Endothelial cell of umbilical vein (primary cell): ENCODE results near the gene RBM20. TPM values are rescaled to one million over a fixed set of nuclear protein-coding genes. Genes with fewer than 3 reads are reported as not detected.

Experiments used
- BruUV-seq: library from RNA; stranded (reverse); fragments of 400-500 nt; replicated peaks from 2 replicates; lab custom pipeline; 2021; lab: Mats Ljungman, UMichigan
- CTCF ChIA-PET: fragments of 300-600, 350-600 bp; sonication (Branson Sonifier 250); formaldehyde crosslinking; loops from one replicate; lab custom pipeline; 2021; ENCODE audit warnings: antibody characterized with exemption, inconsistent platforms; lab: Charles Lee
- POLR2A ChIA-PET: fragments of 300-600, 350-600 bp; sonication (Branson Sonifier 250); formaldehyde crosslinking; loops from one replicate; lab custom pipeline; 2021; ENCODE audit warnings: antibody characterized with exemption, inconsistent platforms; lab: Charles Lee
- DNase-seq: peaks from one replicate; pipeline ENCODE4 v3.0.0-alpha.2; 2011; ENCODE audit warnings: low read depth, low spot score
- FAIRE-seq: peaks from 2 replicates; lab custom pipeline; 2011; peaks lifted over from hg19 to GRCh38; lab: Jason Lieb, UNC
- H2AFZ ChIP-seq: 2 replicates; pipeline ENCODE4 v1.6.0; 2012; ENCODE audit warnings: low read depth, low read length, control low read depth, inconsistent platforms
- H3K27ac ChIP-seq: 2 replicates; pipeline ENCODE4 v1.5.1; 2011; ENCODE audit warnings: low read depth, mild to moderate bottlenecking, control low read depth, low read length, moderate library complexity; ENCODE audit not compliant: insufficient read depth
- H3K27me3 ChIP-seq, 2 experiments: 2 replicates each; pipeline versions ENCODE4 v1.6.0 to v1.6.1; 2011; ENCODE audit warnings: low read length in 2 of 2, mixed read lengths in 1 of 2; ENCODE audit not compliant: control insufficient read depth in 2 of 2, insufficient read depth in 2 of 2
- H3K36me3 ChIP-seq, 2 experiments: 2 replicates in 1 of 2; 3 replicates in 1 of 2; pipeline ENCODE4 v1.5.1; 2011; ENCODE audit warnings: low read length in 2 of 2, mild to moderate bottlenecking in 1 of 2, moderate library complexity in 1 of 2; ENCODE audit not compliant: control insufficient read depth in 2 of 2, insufficient read depth in 2 of 2; ENCODE audit errors: extremely low read depth in 1 of 2
- H3K4me1 ChIP-seq: 3 replicates; pipeline ENCODE4 v1.5.1; 2011; ENCODE audit warnings: mild to moderate bottlenecking, low read length; ENCODE audit not compliant: control insufficient read depth, insufficient read depth; ENCODE audit errors: extremely low read depth
- H3K4me2 ChIP-seq: 2 replicates; pipeline ENCODE4 v1.6.1; 2011; ENCODE audit warnings: low read length, control low read depth, mixed read lengths; ENCODE audit not compliant: insufficient read depth
- H3K4me3 ChIP-seq, 3 experiments: fragments of 200-600 bp in 1 of 3; sonication (generic), shearing (Covaris generic) in 1 of 3; replicated peaks in 1 of 3; 2 replicates each; pipeline ENCODE4 v1.5.1; 2011 to 2016; ENCODE audit warnings: control low read depth in 3 of 3, low read length in 3 of 3, mild to moderate bottlenecking in 2 of 3, inconsistent platforms in 1 of 3, low read depth in 1 of 3, moderate library complexity in 1 of 3; ENCODE audit not compliant: insufficient read depth in 1 of 3
- H3K79me2 ChIP-seq: 2 replicates; pipeline ENCODE4 v1.6.0; 2012; ENCODE audit warnings: low read length, inconsistent platforms; ENCODE audit not compliant: control insufficient read depth, insufficient read depth
- H3K9ac ChIP-seq: replicated peaks from 2 replicates; pipeline ENCODE3; 2011; ENCODE audit warnings: low read length, control low read depth; ENCODE audit not compliant: insufficient read depth; ENCODE audit errors: extremely low read depth
- H3K9me1 ChIP-seq: replicated peaks from 3 replicates; pipeline ENCODE4 v1.6.0; 2011; ENCODE audit warnings: mild to moderate bottlenecking, low read length; ENCODE audit not compliant: control insufficient read depth, insufficient read depth; ENCODE audit errors: extremely low read depth
- H3K9me3 ChIP-seq: replicated peaks from 2 replicates; pipeline ENCODE4 v1.5.1; 2012; ENCODE audit warnings: low read length, inconsistent platforms; ENCODE audit not compliant: control insufficient read depth, insufficient read depth
- H4K20me1 ChIP-seq: replicated peaks from 2 replicates; pipeline ENCODE3; 2011; ENCODE audit warnings: mild to moderate bottlenecking, low read length; ENCODE audit not compliant: control insufficient read depth, insufficient read depth; ENCODE audit errors: extremely low read depth
- EZH2 ChIP-seq: IDR thresholded peaks from 2 replicates; pipeline ENCODE4 v1.6.1; 2012; ENCODE audit warnings: borderline replicate concordance, low read depth, mild to moderate bottlenecking, moderate library complexity, low read length, inconsistent platforms; ENCODE audit not compliant: severe bottlenecking
- FOS ChIP-seq: IDR thresholded peaks from 2 replicates; pipeline ENCODE4 v1.6.1; 2011; ENCODE audit warnings: mild to moderate bottlenecking, low read length, moderate library complexity, borderline replicate concordance; ENCODE audit not compliant: insufficient read depth
- GATA2 ChIP-seq: IDR thresholded peaks from 2 replicates; pipeline ENCODE4 v1.7.0; 2011; ENCODE audit warnings: low read depth, mild to moderate bottlenecking, moderate library complexity, mixed read lengths, low read length; ENCODE audit not compliant: insufficient read length, insufficient read depth
- JUN ChIP-seq: IDR thresholded peaks from 2 replicates; pipeline ENCODE4 v1.6.1; 2011; ENCODE audit warnings: borderline replicate concordance, low read depth; ENCODE audit not compliant: insufficient read length, insufficient read depth
- MYC ChIP-seq: IDR thresholded peaks from one replicate; pipeline ENCODE4 v1.6.1; 2011; ENCODE audit warnings: mild to moderate bottlenecking, low read depth, low read length
- POLR2A ChIP-seq: IDR thresholded peaks from 2 replicates; pipeline ENCODE4 v1.6.1; 2012; ENCODE audit warnings: low read depth, mild to moderate bottlenecking, control low read depth, low read length
- POLR2AphosphoS5 ChIP-seq: IDR thresholded peaks from 2 replicates; pipeline ENCODE4 v1.6.1; 2012; ENCODE audit warnings: low read depth, mild to moderate bottlenecking, control low read depth, low read length, moderate library complexity; ENCODE audit not compliant: insufficient read depth
- dilution Hi-C: fragments of 300-500 bp; cut with MboI; formaldehyde crosslinking; loops from one replicate; pipeline ENCODE4 v1.15.0; 2019; ENCODE audit warnings: low sequenced_read_pairs; ENCODE audit not compliant: extremely low pct_ligation_motif_present
- intact Hi-C: fragments of 100-400 bp; cut with micrococcal nuclease; formaldehyde crosslinking; loops from one replicate; pipeline ENCODE4 v1.10.0; 2022
- polyA plus RNA-seq, 4 experiments: library from polyadenylated mRNA; depleted of rRNA in 3 of 4; stranded (reverse) in 3 of 4; unstranded in 1 of 4; fragments of >200 nt; gene quantifications; 2 replicates each; pipeline versions ENCODE4 v1.2.1 to v1.2.3, GENCODE V29; 2011 to 2012; ENCODE audit warnings: missing spikeins in 1 of 4
- total RNA-seq: library from RNA; stranded (reverse); gene quantifications from 2 replicates; pipeline ENCODE4 v1.2.3, GENCODE V29; 2021
- TF ChIP-seq, protein P1 (sequence below): IDR thresholded peaks from 2 replicates; pipeline ENCODE4 v1.6.1; 2011; ENCODE audit not compliant: insufficient read depth, insufficient read length
- TF ChIP-seq, protein P2 (sequence below), 2 donors: IDR thresholded peaks; 1 replicate in 1 of 2; 2 replicates in 1 of 2; pipeline ENCODE4 v1.5.1; 2011; ENCODE audit warnings: low read length in 2 of 2, mild to moderate bottlenecking in 2 of 2, moderate library complexity in 2 of 2, control low read depth in 1 of 2, inconsistent platforms in 1 of 2, low read depth in 1 of 2; ENCODE audit not compliant: insufficient read depth in 1 of 2; ENCODE audit errors: extremely low read depth in 1 of 2

RBM20 gene
- total and polyA plus RNA-seq, 2 donors (not counting 3 experiments of a cell fraction or from before 2014, with no cell fraction given), result 0.04 TPM; not detected in 1

DNA sequence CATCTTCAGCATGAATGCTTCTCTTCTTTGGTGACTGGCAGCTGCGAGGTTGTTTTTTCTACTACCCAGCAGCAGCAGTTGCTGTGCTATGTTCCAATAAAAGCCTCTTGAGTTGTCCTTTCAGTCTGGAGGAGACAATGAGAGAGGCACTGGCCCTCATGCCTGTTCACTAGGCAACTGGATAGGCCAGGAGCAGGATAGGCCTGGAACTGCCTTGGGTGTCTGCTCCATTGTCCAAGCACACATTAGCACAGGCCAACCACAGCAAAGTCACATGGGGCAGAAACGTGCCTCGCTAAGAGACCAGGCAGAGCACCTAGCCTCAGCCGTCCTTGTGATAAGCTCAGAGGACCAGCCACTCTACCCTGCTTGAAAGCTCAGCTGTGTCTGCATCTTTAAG, 150.7 kb downstream of the RBM20 start:
- DNase-seq, result no peak
- no peak overlapping the region for H3K27ac ChIP-seq
- dilution Hi-C loops, result no loop called here
- peaks cover 12 to 14% of the 10 kb centered on the region in 2 experiments for H3K27me3 ChIP-seq
- H4K20me1 ChIP-seq, result no peaks in the 10 kb centered on the region
- ChIA-PET POLR2A (no interaction called here), CTCF (interaction anchor here (0.5 to 3.5 kb wide), 2 partner anchors 29 to 49 kb away, joined by 3 to 9 read pairs; no protein-coding TSS in a partner anchor)
- no peaks in the 10 kb centered on the region for H3K9me3 ChIP-seq
- H3K9ac ChIP-seq, result no peak overlapping the region
- TF ChIP-seq, protein P1, sequence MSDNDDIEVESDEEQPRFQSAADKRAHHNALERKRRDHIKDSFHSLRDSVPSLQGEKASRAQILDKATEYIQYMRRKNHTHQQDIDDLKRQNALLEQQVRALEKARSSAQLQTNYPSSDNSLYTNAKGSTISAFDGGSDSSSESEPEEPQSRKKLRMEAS, result no peak
- no peak for TF ChIP-seq EZH2
- TF ChIP-seq, protein P2, sequence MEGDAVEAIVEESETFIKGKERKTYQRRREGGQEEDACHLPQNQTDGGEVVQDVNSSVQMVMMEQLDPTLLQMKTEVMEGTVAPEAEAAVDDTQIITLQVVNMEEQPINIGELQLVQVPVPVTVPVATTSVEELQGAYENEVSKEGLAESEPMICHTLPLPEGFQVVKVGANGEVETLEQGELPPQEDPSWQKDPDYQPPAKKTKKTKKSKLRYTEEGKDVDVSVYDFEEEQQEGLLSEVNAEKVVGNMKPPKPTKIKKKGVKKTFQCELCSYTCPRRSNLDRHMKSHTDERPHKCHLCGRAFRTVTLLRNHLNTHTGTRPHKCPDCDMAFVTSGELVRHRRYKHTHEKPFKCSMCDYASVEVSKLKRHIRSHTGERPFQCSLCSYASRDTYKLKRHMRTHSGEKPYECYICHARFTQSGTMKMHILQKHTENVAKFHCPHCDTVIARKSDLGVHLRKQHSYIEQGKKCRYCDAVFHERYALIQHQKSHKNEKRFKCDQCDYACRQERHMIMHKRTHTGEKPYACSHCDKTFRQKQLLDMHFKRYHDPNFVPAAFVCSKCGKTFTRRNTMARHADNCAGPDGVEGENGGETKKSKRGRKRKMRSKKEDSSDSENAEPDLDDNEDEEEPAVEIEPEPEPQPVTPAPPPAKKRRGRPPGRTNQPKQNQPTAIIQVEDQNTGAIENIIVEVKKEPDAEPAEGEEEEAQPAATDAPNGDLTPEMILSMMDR (IDR thresholded peaks at IDR 0.05; ENCODE audit: extremely low read depth in 1 of 2, insufficient read depth in 1 of 2, low read depth in 1 of 2, low read length in 2 of 2), result no peak
- TF ChIP-seq POLR2A, result no peak
- no peak for TF ChIP-seq GATA2
- no peak for TF ChIP-seq FOS
- no peak for TF ChIP-seq MYC
- no peak for TF ChIP-seq JUN
- no peak for TF ChIP-seq POLR2AphosphoS5
- no TSS peak for BruUV-seq
- no peaks in the 10 kb centered on the region for H3K4me1 ChIP-seq
- no peaks in the 10 kb centered on the region for H3K79me2 ChIP-seq
- no peaks in the 10 kb centered on the region for H3K36me3 ChIP-seq
- H2AFZ ChIP-seq, result no peak overlapping the region
- no peak for FAIRE-seq
- no peak overlapping the region for H3K4me3 ChIP-seq
- no peak overlapping the region for H3K4me2 ChIP-seq
- H3K9me1 ChIP-seq, result no peaks in the 10 kb centered on the region
- intact Hi-C loops, result no loop called here
